MM.1S (cell line): ENCODE results near the gene RAVER1.
A peak's percentile ranks its signal among the peaks of the same experiment; 100 is the strongest.

Source experiments
- DNase-seq: peaks from one replicate; pipeline ENCODE4 v3.0.0-alpha.2; 2015
- H2AFZ ChIP-seq: fragments of 300-600 bp; sonication (generic); 2 replicates; pipeline ENCODE4 v1.6.0; 2016; ENCODE audit warnings: antibody characterized with exemption, low read length
- H3F3A ChIP-seq: fragments of 300-600 bp; sonication (generic); 2 replicates; pipeline ENCODE4 v1.6.1; 2016; ENCODE audit warnings: mild to moderate bottlenecking, antibody characterized with exemption, low read length, moderate library complexity, mixed read lengths; ENCODE audit not compliant: insufficient read depth
- H3K27ac ChIP-seq: fragments of 300-600 bp; sonication (generic); 2 replicates; pipeline ENCODE4 v1.5.1; 2016; ENCODE audit warnings: mild to moderate bottlenecking, low read length
- H3K27me3 ChIP-seq: fragments of 300-600 bp; sonication (generic); replicated peaks from 2 replicates; pipeline ENCODE4 v1.6.0; 2016; ENCODE audit warnings: low read length; ENCODE audit not compliant: insufficient read depth
- H3K36me3 ChIP-seq: fragments of 300-600 bp; sonication (generic); replicated peaks from 2 replicates; pipeline ENCODE4 v1.6.1; 2016; ENCODE audit warnings: mild to moderate bottlenecking, low read length, mixed read lengths; ENCODE audit not compliant: insufficient read depth
- H3K4me1 ChIP-seq: fragments of 300-600 bp; sonication (generic); 2 replicates; pipeline ENCODE4 v1.6.1; 2016; ENCODE audit warnings: low read length, mixed read lengths
- H3K4me2 ChIP-seq: fragments of 300-600 bp; sonication (generic); 2 replicates; pipeline ENCODE4 v1.6.0; 2016; ENCODE audit warnings: low read depth, low read length
- H3K4me3 ChIP-seq: fragments of 300-600 bp; sonication (generic); 2 replicates; pipeline ENCODE4 v1.5.1; 2016; ENCODE audit warnings: low read length, mixed read lengths
- H3K79me2 ChIP-seq: fragments of 300-600 bp; sonication (generic); 2 replicates; pipeline ENCODE4 v1.6.1; 2016; ENCODE audit warnings: mixed run types, low read length, mixed read lengths
- H3K9ac ChIP-seq: fragments of 300-600 bp; sonication (generic); 2 replicates; pipeline ENCODE4 v1.6.1; 2016; ENCODE audit warnings: low read length, mixed read lengths
- H3K9me2 ChIP-seq: fragments of 300-600 bp; sonication (generic); replicated peaks from 2 replicates; pipeline ENCODE4 v1.6.1; 2016; ENCODE audit warnings: mild to moderate bottlenecking, low read length, mixed read lengths; ENCODE audit not compliant: insufficient read depth
- H3K9me3 ChIP-seq: fragments of 300-600 bp; sonication (generic); replicated peaks from 2 replicates; pipeline ENCODE4 v1.6.1; 2016; ENCODE audit warnings: mild to moderate bottlenecking, low read length, mixed read lengths; ENCODE audit not compliant: insufficient read depth
- H4K20me1 ChIP-seq: fragments of 300-600 bp; sonication (generic); 2 replicates; pipeline ENCODE4 v1.6.1; 2016; ENCODE audit warnings: mild to moderate bottlenecking, low read length, moderate library complexity, mixed read lengths; ENCODE audit not compliant: insufficient read depth
- EZH2 ChIP-seq: fragments of 300-600 bp; sonication (generic); optimal IDR thresholded peaks from 2 replicates; pipeline ENCODE3; 2017; ENCODE audit warnings: low read depth, mild to moderate bottlenecking, antibody characterized with exemption, low read length, mixed read lengths
- EZH2phosphoT487 ChIP-seq: fragments of 300-600 bp; sonication (generic); IDR thresholded peaks from 2 replicates; pipeline ENCODE4 v1.6.1; 2018; ENCODE audit warnings: antibody characterized with exemption, low read length
- TF ChIP-seq, protein P1 (sequence below): fragments of 300-600 bp; sonication (generic); IDR thresholded peaks from 2 replicates; pipeline ENCODE4 v1.5.1; 2016; ENCODE audit warnings: antibody characterized with exemption, low read length, mixed read lengths

Gene RAVER1

GRCh38 chr19:10316229-10317044 is 16.9 kb downstream of the RAVER1 start:
- Histone ChIP-seq H2AFZ (no peak overlapping the region), H3K9me2 (no peaks in the 10 kb centered on the region), H3K27ac (peak overlapping the region; percentile 3; the same call in 1 of the 2 replicates), H3K9me3 (no peaks in the 10 kb centered on the region), H4K20me1 (no peaks in the 10 kb centered on the region), H3K36me3 (no peaks in the 10 kb centered on the region), H3F3A (no peaks in the 10 kb centered on the region), H3K4me1 (0 out of 2 replicates have a peak, but pooled peaks cover 4% of the 10 kb centered on the region), H3K27me3 (no peaks in the 10 kb centered on the region), H3K4me2 (peak overlapping the region; percentile 96; the same call in 1 of the 2 replicates), H3K79me2 (peaks cover 3% of the 10 kb centered on the region; the same call in 1 of the 2 replicates), H3K9ac (peak overlapping the region; percentile 51; the same call in 1 of the 2 replicates), H3K4me3 (peak overlapping the region; percentile 90; the same call in 1 of the 2 replicates)
- no peak for DNase-seq
- TF ChIP-seq, protein P1, sequence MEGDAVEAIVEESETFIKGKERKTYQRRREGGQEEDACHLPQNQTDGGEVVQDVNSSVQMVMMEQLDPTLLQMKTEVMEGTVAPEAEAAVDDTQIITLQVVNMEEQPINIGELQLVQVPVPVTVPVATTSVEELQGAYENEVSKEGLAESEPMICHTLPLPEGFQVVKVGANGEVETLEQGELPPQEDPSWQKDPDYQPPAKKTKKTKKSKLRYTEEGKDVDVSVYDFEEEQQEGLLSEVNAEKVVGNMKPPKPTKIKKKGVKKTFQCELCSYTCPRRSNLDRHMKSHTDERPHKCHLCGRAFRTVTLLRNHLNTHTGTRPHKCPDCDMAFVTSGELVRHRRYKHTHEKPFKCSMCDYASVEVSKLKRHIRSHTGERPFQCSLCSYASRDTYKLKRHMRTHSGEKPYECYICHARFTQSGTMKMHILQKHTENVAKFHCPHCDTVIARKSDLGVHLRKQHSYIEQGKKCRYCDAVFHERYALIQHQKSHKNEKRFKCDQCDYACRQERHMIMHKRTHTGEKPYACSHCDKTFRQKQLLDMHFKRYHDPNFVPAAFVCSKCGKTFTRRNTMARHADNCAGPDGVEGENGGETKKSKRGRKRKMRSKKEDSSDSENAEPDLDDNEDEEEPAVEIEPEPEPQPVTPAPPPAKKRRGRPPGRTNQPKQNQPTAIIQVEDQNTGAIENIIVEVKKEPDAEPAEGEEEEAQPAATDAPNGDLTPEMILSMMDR, result no peak
- TF ChIP-seq EZH2 (no peak), EZH2phosphoT487 (no peak)

GRCh38 chr19:10315335-10316214 is 17.8 kb downstream of the RAVER1 start, which contains the start of gene FDX2:
FDX2 (minus strand) TSS chr19:10316015; CDS start chr19:10315996, 19 bp downstream.
- Histone ChIP-seq H3K79me2 (peaks cover 3% of the 10 kb centered on the region; the same call in 1 of the 2 replicates), H3K27ac (peak within 1 kb of the TSS; percentile 3; the same call in 1 of the 2 replicates), H2AFZ (peak within 1 kb of the TSS; percentile 89), H3K4me3 (peak within 1 kb of the TSS; percentile 90), H3K4me1 (0 out of 2 replicates have a peak, but pooled peaks cover 4% of the 10 kb centered on the region), H3K9ac (peak within 1 kb of the TSS; percentile 51), H3K4me2 (peak within 1 kb of the TSS; percentile 96), H3F3A (no peaks in the 10 kb centered on the region), H3K27me3 (no peaks in the 10 kb centered on the region), H4K20me1 (no peaks in the 10 kb centered on the region), H3K9me3 (no peaks in the 10 kb centered on the region), H3K9me2 (no peaks in the 10 kb centered on the region), H3K36me3 (no peaks in the 10 kb centered on the region)
- DNase-seq, result peak; percentile 87
- TF ChIP-seq EZH2phosphoT487, result no peak
- TF ChIP-seq EZH2, result no peak
- TF ChIP-seq, protein P1, result no peak

DNA sequence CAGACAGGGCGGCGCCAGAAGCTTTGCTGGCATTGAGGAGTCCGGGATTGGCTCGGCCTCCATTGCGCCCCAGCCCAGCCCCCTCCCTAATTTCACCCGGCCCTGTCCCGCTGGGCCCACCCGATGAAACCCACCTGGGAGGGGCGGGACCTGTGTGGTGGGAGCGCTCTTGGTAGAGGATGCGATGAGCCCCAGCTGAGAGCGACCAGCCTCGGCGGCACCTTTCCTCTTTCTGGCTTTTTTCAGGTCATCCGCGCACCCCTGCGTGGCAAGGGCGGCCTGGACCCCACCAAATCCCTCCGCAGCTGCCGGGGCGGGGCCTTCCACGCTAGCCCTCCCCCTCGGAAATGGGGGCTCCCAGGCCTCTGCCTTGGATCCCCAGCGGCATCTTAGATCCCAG is 23.9 kb downstream of the RAVER1 start, which contains the start of gene ZGLP1:
Gene ZGLP1 (minus strand): TSS at position 393 of the 400 bp plus-strand sequence.
- H3K27ac ChIP-seq, result no peak within 1 kb of the TSS
- no peak for DNase-seq
- no peak within 1 kb of the TSS for H2AFZ ChIP-seq
- H3K9me2 ChIP-seq, result no peaks in the 10 kb centered on the region
- H4K20me1 ChIP-seq, result no peaks in the 10 kb centered on the region
- TF ChIP-seq EZH2phosphoT487 (no peak), EZH2 (no peak)
- TF ChIP-seq, protein P1, result no peak
- H3K27me3 ChIP-seq, result no peaks in the 10 kb centered on the region
- no peaks in the 10 kb centered on the region for H3F3A ChIP-seq
- H3K9ac ChIP-seq, result no peak within 1 kb of the TSS
- H3K79me2 ChIP-seq, result no peaks in the 10 kb centered on the region
- H3K4me2 ChIP-seq, result no peak within 1 kb of the TSS
- no peak within 1 kb of the TSS for H3K4me3 ChIP-seq
- no peaks in the 10 kb centered on the region for H3K9me3 ChIP-seq
- no peaks in the 10 kb centered on the region for H3K36me3 ChIP-seq
- no peaks in the 10 kb centered on the region for H3K4me1 ChIP-seq
